OCI-LY7 (cell line): ENCODE measurements around the gene HCAR3. TPM values are rescaled to one million over a fixed set of nuclear protein-coding genes. Genes with fewer than 3 reads are reported as not detected.

Experiments
- BruUV-seq: library from RNA; stranded (reverse); fragments of 400-500 nt; replicated peaks from 2 replicates; lab custom pipeline; 2021; lab: Mats Ljungman, UMichigan
- CTCF ChIA-PET: fragments of 300-600 bp; sonication (Branson Sonifier 250); formaldehyde crosslinking; loops from one replicate; lab custom pipeline; 2022; ENCODE audit warnings: antibody characterized with exemption; ENCODE audit not compliant: unreplicated experiment; lab: Charles Lee
- POLR2A ChIA-PET: fragments of 300-600 bp; sonication (Branson Sonifier 250); formaldehyde crosslinking; loops from one replicate; lab custom pipeline; 2022; ENCODE audit warnings: antibody characterized with exemption; lab: Charles Lee
- DNase-seq: peaks from one replicate; pipeline ENCODE4 v3.0.0-alpha.2; 2015; ENCODE audit warnings: low spot score
- H2AFZ ChIP-seq: fragments of 200-600 bp; sonication (generic), shearing (Covaris generic); 2 replicates; pipeline ENCODE4 v1.6.1; 2014; ENCODE audit warnings: mild to moderate bottlenecking, antibody characterized with exemption, low read length, moderate library complexity
- H3K27ac ChIP-seq: fragments of 200-600 bp; sonication (generic); 2 replicates; pipeline ENCODE4 v1.5.1; 2014; ENCODE audit warnings: mixed run types, low read depth, mild to moderate bottlenecking, moderate library complexity, low read length, inconsistent platforms; ENCODE audit not compliant: poor library complexity, severe bottlenecking
- H3K36me3 ChIP-seq: fragments of 200-600 bp; sonication (generic); 2 replicates; pipeline ENCODE4 v1.6.1; 2014; ENCODE audit warnings: mild to moderate bottlenecking, antibody characterized with exemption, low read length, moderate library complexity, mixed read lengths; ENCODE audit not compliant: insufficient read depth
- H3K4me1 ChIP-seq: fragments of 200-600 bp; sonication (generic); 2 replicates; pipeline ENCODE4 v1.5.1; 2014; ENCODE audit warnings: mild to moderate bottlenecking, low read length; ENCODE audit not compliant: insufficient read depth, poor library complexity, severe bottlenecking
- H3K4me2 ChIP-seq: fragments of 200-600 bp; sonication (generic); 2 replicates; pipeline ENCODE4 v1.6.1; 2014; ENCODE audit warnings: mild to moderate bottlenecking, low read length
- H3K4me3 ChIP-seq: fragments of 200-600 bp; sonication (generic); 2 replicates; pipeline ENCODE4 v1.5.1; 2014; ENCODE audit warnings: mild to moderate bottlenecking, low read depth, low read length; ENCODE audit not compliant: poor library complexity, severe bottlenecking
- H3K79me2 ChIP-seq: fragments of 200-600 bp; sonication (generic); 2 replicates; pipeline ENCODE4 v1.6.1; 2016; ENCODE audit warnings: low read depth, mild to moderate bottlenecking, low read length, moderate library complexity, mixed read lengths; ENCODE audit not compliant: insufficient read depth
- H3K9me2 ChIP-seq: fragments of 200-600 bp; sonication (generic); 2 replicates; pipeline ENCODE4 v1.6.1; 2016; ENCODE audit warnings: mild to moderate bottlenecking, low read length, mixed read lengths; ENCODE audit not compliant: insufficient read depth
- H3K9me3 ChIP-seq: fragments of 200-600 bp; sonication (generic); 2 replicates; pipeline ENCODE4 v1.6.1; 2014; ENCODE audit warnings: mild to moderate bottlenecking, mixed run types, low read length, mixed read lengths
- H4K20me1 ChIP-seq: fragments of 200-600 bp; sonication (generic); 2 replicates; pipeline ENCODE4 v1.6.1; 2014; ENCODE audit warnings: mild to moderate bottlenecking, antibody characterized with exemption, low read length, moderate library complexity, mixed read lengths; ENCODE audit not compliant: insufficient read depth
- CTCF ChIP-seq: fragments of 200-600 bp; sonication (generic); conservative IDR thresholded peaks from 2 replicates; pipeline ENCODE4 v1.5.1; 2014; ENCODE audit warnings: mild to moderate bottlenecking, antibody characterized with exemption, low read length, moderate library complexity, mixed read lengths
- EZH2phosphoT487 ChIP-seq: fragments of 200-600 bp; sonication (generic); IDR thresholded peaks from 2 replicates; pipeline ENCODE4 v1.6.1; 2018; ENCODE audit warnings: low read depth, borderline replicate concordance, mild to moderate bottlenecking, mixed run types, antibody characterized with exemption, low read length, moderate library complexity, mixed read lengths
- intact Hi-C: fragments of 100-400 bp; cut with micrococcal nuclease; formaldehyde crosslinking; loops from one replicate; pipeline ENCODE4 v1.10.0; 2022; ENCODE audit not compliant: unreplicated experiment
- total RNA-seq, 2 experiments: library from RNA; depleted of rRNA in 1 of 2; stranded (reverse); fragments of >200 nt in 1 of 2; shearing (Covaris generic) in 1 of 2; gene quantifications; 2 replicates each; pipeline ENCODE4 v1.2.3, GENCODE V29; 2014 to 2022

Gene HCAR3
- total RNA-seq, 2 experiments from 2014 or later, result not detected

GRCh38 chr12:122738571-122738970 is 22.0 kb upstream of the HCAR3 start:
- H3K9me2 ChIP-seq, result no peaks in the 10 kb centered on the region
- no peaks in the 10 kb centered on the region for H4K20me1 ChIP-seq
- ChIA-PET CTCF (no interaction called here), POLR2A (no interaction called here)
- intact Hi-C loops, result no loop called here
- no peak for DNase-seq
- no peaks in the 10 kb centered on the region for H3K79me2 ChIP-seq
- no peak overlapping the region for H3K4me3 ChIP-seq
- no TSS peak for BruUV-seq
- no peak overlapping the region for H3K27ac ChIP-seq
- H3K4me1 ChIP-seq, result peaks cover 15% of the 10 kb centered on the region
- H3K4me2 ChIP-seq, result no peak overlapping the region
- no peak for TF ChIP-seq CTCF
- no peaks in the 10 kb centered on the region for H3K9me3 ChIP-seq
- no peak overlapping the region for H2AFZ ChIP-seq
- no peaks in the 10 kb centered on the region for H3K36me3 ChIP-seq

GRCh38 chr12:122732611-122733010 is 16.0 kb upstream of the HCAR3 start:
- H3K4me3 ChIP-seq, result no peak overlapping the region
- H3K36me3 ChIP-seq, result no peaks in the 10 kb centered on the region
- TF ChIP-seq CTCF, result no peak
- no peak for TF ChIP-seq EZH2phosphoT487
- H3K4me1 ChIP-seq, result peaks cover 21% of the 10 kb centered on the region
- no peaks in the 10 kb centered on the region for H4K20me1 ChIP-seq
- ChIA-PET POLR2A (interaction anchor here (0.6 kb wide), 2 partner anchors 63 to 753 kb away, joined by 3 to 4 read pairs; no protein-coding TSS in a partner anchor), CTCF (interaction anchor here (0.5 to 0.6 kb wide), 2 partner anchors 145 to 204 kb away, joined by 3 to 19 read pairs; no protein-coding TSS in a partner anchor)
- no peak overlapping the region for H3K27ac ChIP-seq
- no peak for DNase-seq
- BruUV-seq, result no TSS peak
- H3K9me3 ChIP-seq, result no peaks in the 10 kb centered on the region
- no peak overlapping the region for H2AFZ ChIP-seq
- no peaks in the 10 kb centered on the region for H3K9me2 ChIP-seq
- intact Hi-C loops, result no loop called here
- H3K4me2 ChIP-seq, result no peak overlapping the region
- no peaks in the 10 kb centered on the region for H3K79me2 ChIP-seq

GRCh38 chr12:122732170-122732569 is 15.6 kb upstream of the HCAR3 start:
- Histone ChIP-seq H3K9me3 (no peaks in the 10 kb centered on the region), H4K20me1 (no peaks in the 10 kb centered on the region), H3K4me3 (no peak overlapping the region), H3K79me2 (no peaks in the 10 kb centered on the region), H3K4me1 (peaks cover 21% of the 10 kb centered on the region), H3K9me2 (no peaks in the 10 kb centered on the region), H2AFZ (no peak overlapping the region), H3K4me2 (no peak overlapping the region), H3K36me3 (no peaks in the 10 kb centered on the region), H3K27ac (no peak overlapping the region)
- no peak for TF ChIP-seq EZH2phosphoT487
- no peak for TF ChIP-seq CTCF
- no TSS peak for BruUV-seq
- no peak for DNase-seq
- ChIA-PET POLR2A (interaction anchor here (0.5 to 0.6 kb wide), 4 partner anchors 48 to 753 kb away, joined by 3 to 4 read pairs (median 3); no protein-coding TSS in a partner anchor), CTCF (interaction anchor here (0.5 to 0.6 kb wide), 2 partner anchors 145 to 204 kb away, joined by 3 to 19 read pairs; no protein-coding TSS in a partner anchor)
- intact Hi-C loops, result no loop called here
